DMS153 treated with DMSO at 0.1 percent for 48 hours (cell line): ENCODE data around the gene CDK13.

Source experiments
- DNase-seq: peaks from one replicate; lab custom pipeline; 2025; ENCODE audit not compliant: unreplicated experiment; lab: John Stamatoyannopoulos, UW

The CDK13 gene

DNA sequence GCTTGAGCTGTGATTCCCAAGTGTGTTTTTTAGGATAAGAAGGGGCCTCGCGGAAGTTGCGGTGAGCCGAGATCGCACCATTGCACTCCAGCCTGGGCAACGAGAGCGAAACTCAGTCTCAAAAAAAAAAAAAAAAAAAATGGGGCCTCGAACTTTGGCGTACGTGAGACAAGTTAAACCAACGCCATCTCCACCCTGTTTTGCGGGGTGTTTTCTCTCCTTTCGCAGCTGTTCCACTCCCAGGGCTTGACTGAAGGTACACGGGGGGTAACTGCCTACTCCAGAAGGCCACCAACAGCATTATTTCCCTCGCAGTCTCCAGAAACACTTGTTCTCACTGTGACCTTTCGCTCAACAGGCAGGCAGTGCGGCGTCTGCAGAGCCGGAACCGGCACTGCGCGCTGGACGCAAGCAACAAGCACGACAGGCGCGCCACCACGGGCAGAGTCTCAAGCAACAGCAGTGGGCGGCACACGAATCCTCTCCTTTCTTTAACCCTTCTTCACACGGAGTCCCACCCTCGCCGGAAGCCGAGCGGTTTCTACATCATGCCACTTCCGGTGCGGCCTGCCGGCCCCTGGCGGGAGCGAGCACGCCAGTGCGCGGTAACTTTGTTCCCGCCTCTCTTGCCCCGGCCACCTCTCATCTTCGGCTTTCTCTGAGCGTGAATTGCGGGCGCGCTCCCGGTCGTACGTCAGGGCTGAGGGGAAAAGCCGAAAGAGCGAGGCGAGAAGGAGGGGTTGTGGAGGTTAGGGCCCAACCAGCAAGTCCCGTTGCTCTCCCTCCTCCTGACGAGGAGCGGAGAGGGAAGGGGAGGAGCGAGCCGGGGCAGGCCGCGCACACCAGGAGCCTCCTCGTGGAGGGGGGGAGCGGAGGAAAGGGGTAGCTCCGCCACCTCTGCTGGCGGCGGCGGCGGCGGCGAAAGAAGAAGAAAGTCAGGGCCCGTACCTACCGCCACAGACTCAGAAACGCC, 814 bp upstream of the CDK13 start:
- peak; percentile 99 for DNase-seq

- DNase-seq: no peak
Observed at GRCh38 chr7:39950473-39951225, 593 bp downstream of the CDK13 start.

GRCh38 chr7:39951226-39952194, 1.5 kb downstream of the CDK13 start:
- DNase-seq: peak; percentile 43

GRCh38 chr7:39952374-39952773, 2.3 kb downstream of the CDK13 start:
- DNase-seq: no peak

DNA sequence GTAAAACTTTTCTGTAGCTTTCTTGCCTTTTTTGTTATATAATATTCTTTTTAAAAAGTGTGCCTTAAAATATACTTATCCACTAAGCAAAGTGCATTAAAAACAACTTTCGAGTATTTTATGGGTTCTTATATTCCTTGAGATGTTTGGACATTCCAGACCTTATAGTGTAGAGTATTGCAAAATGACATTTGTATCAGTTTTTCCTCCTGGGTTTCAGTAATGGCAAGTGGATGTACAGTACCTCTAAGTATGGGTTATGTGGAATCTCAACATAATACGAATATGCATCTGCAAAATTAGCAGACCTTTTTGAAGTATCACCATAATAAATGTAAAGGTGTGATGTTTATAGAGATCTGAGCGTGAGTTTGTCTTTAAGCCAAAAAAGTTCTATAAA, 2.7 kb downstream of the CDK13 start:
- DNase-seq: no peak

DNA sequence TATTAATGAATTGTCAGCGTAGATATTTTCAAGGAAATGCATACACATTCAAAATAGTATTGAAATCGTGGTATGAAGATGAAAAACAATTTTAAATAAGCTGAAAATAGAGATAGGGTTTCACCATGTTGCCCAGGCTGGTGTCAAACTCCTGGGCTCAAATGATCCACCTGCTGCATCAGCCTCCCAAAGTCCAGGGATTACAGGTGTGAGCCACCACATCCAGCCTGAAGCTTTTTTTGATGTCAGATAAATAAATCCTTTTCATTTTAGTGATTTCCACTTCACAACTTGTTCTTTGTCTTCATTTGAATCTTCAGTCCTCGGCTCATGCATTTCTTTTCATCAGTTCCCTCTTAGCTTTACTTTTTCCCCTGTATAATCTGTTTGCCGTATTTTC, 4.6 kb downstream of the CDK13 start:
- DNase-seq: no peak

- DNase-seq: no peak
Observed at GRCh38 chr7:39958038-39958437, 8.0 kb downstream of the CDK13 start.

- DNase-seq: no peak
Observed at GRCh38 chr7:39967406-39968161, 17.5 kb downstream of the CDK13 start.

DNA sequence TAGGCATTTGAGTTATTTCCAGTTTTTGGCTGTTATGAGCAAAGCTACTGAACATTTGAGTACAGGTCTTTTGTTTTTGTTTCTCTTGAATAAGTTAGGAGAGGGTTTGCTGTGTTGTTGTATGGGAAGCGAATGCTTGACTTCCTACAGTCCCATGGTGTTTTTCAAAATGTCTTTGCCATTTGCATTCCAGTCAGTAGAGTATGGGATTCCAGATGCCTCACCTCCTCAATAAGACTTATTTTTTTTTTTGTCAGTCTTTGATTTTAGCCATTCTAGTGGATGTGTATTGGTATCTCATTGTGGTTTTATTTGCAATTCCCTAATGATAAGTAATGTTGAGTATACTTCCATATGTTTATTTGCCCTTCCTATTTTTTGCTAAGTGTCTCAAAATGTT, 19.4 kb downstream of the CDK13 start:
- DNase-seq: no peak

DNA sequence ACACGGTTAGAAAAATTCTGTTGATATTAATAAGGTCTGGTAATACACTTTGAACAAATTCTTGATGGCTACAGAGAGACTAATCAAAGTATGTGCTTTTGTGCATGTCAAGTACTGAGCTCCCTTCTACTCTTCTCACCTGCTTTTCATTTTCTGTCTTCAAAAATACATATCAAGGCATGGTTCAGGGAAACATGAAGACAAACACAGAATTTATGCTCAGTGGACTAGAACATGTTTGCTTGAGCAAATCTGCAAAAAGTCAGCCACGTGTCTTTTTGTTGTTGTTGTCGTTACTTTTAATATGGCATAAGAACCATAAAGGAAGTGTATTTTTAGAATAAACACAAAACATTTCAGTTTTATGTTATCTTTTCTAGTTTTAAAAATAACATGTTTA, 21.9 kb downstream of the CDK13 start:
- DNase-seq: no peak

- no peak for DNase-seq
Observed at GRCh38 chr7:39973801-39974200, 23.7 kb downstream of the CDK13 start.

GRCh38 chr7:39978230-39978934, 28.3 kb downstream of the CDK13 start:
- no peak for DNase-seq

GRCh38 chr7:39979406-39980073, 29.5 kb downstream of the CDK13 start:
- no peak for DNase-seq

GRCh38 chr7:39985398-39985918, 35.4 kb downstream of the CDK13 start:
- no peak for DNase-seq

- DNase-seq: no peak
Observed at GRCh38 chr7:39987641-39988347, 37.7 kb downstream of the CDK13 start.

- no peak for DNase-seq
Observed at GRCh38 chr7:40000734-40001315, 50.8 kb downstream of the CDK13 start.

- DNase-seq: no peak
Observed at GRCh38 chr7:40001649-40002048, 51.6 kb downstream of the CDK13 start.

DNA sequence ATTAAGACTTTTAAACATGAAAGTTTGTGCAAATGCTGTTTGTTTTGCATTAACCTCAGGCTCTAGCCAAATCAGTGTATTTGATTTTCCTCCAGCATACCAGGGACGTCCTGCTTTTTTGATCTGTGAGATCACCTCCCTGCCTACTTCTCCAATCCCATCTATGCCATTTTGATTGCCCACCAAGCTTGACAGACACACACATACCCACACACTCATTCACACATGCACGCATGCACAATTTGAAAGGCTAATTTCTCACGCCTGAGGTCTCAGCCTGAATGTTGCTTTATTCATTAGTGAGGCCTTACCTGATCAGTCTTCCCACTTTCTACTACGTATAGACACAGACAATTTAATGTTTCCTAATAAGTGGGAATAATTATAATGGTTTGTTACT, 53.5 kb downstream of the CDK13 start:
- DNase-seq: no peak
